OCI-LY3 (cell line): Measurements from ENCODE around the gene HTT.

ENCODE experiments used
- H2AFZ ChIP-seq: fragments of 200-600, 300-600 bp; shearing (Covaris generic); 2 replicates; pipeline ENCODE4 v1.6.0; 2014; ENCODE audit warnings: antibody characterized with exemption, low read depth, low read length
- H3K27ac ChIP-seq: fragments of 200-600, 300-600 bp; sonication (generic); 2 replicates; pipeline ENCODE4 v1.5.1; 2014; ENCODE audit warnings: mild to moderate bottlenecking, low read length, moderate library complexity, mixed read lengths
- H3K27me3 ChIP-seq: fragments of 200-600, 300-600 bp; sonication (generic); 2 replicates; pipeline ENCODE4 v1.6.1; 2014; ENCODE audit warnings: low read depth, low read length, mixed read lengths
- H3K36me3 ChIP-seq: fragments of 200-600, 300-600 bp; sonication (generic); replicated peaks from 2 replicates; pipeline ENCODE3; 2014; ENCODE audit warnings: low read depth, low read length, mixed read lengths
- H3K4me1 ChIP-seq: fragments of 300-600, 200-600 bp; sonication (generic); 2 replicates; pipeline ENCODE4 v1.6.1; 2014; ENCODE audit warnings: low read length, mixed read lengths
- H3K4me2 ChIP-seq: fragments of 200-600, 300-600 bp; sonication (generic); 2 replicates; pipeline ENCODE4 v1.6.1; 2014; ENCODE audit warnings: low read length, mixed read lengths
- H3K4me3 ChIP-seq: fragments of 300-600, 200-600 bp; sonication (generic); 2 replicates; pipeline ENCODE4 v1.5.1; 2014; ENCODE audit warnings: antibody characterized with exemption, mild to moderate bottlenecking, low read length, moderate library complexity
- H3K79me2 ChIP-seq: fragments of 300-600, 200-600 bp; shearing (Covaris generic); 2 replicates; pipeline ENCODE4 v1.6.1; 2014; ENCODE audit warnings: mild to moderate bottlenecking, low read length, mixed read lengths
- H3K9ac ChIP-seq: fragments of 300-600, 200-600 bp; shearing (Covaris generic); 2 replicates; pipeline ENCODE4 v1.6.0; 2014; ENCODE audit warnings: mild to moderate bottlenecking, low read length, moderate library complexity
- H3K9me3 ChIP-seq: fragments of 200-600, 300-600 bp; shearing (Covaris generic); 2 replicates; pipeline ENCODE4 v1.6.1; 2014; ENCODE audit warnings: low read length, mixed read lengths; ENCODE audit not compliant: insufficient read depth
- H4K20me1 ChIP-seq: fragments of 200-600, 300-600 bp; sonication (generic); 2 replicates; pipeline ENCODE4 v1.6.1; 2016; ENCODE audit warnings: low read length, mixed read lengths; ENCODE audit not compliant: insufficient read depth
- EZH2phosphoT487 ChIP-seq: fragments of 200-600 bp; shearing (Covaris generic); IDR thresholded peaks from 2 replicates; pipeline ENCODE4 v1.6.1; 2018; ENCODE audit warnings: antibody characterized with exemption, mixed run types, low read depth
- TF ChIP-seq, protein P1 (sequence below): fragments of 200-600, 300-600 bp; sonication (generic); IDR thresholded peaks from 2 replicates; pipeline ENCODE4 v1.5.1; 2014; ENCODE audit warnings: antibody characterized with exemption, low read length, low read depth

HTT gene

DNA sequence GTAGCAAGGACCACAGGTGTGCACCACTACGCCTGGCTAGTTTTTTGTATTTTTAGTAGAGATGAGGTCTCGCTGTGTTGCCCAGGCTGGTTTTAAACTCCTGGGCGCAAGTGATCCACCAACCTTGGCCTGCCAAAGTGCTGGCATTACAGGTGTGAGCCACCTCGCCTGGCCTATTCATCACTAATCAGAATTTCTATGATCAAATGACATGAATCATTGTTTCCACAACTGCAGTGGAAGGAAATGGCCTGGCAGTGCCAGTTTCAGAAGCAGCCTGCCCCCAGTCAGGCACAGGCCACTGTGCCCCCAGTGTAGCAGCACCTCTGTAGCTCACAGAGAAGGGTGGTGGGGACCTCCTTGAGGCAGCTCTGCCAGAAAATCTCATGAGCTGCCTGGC is 108.5 kb downstream of the HTT start:
- no peak overlapping the region for H2AFZ ChIP-seq
- H3K4me1 ChIP-seq = no peaks in the 10 kb centered on the region
- peaks cover 7% of the 10 kb centered on the region; the same call in 1 of the 2 replicates for H4K20me1 ChIP-seq
- H3K36me3 ChIP-seq = peaks cover 77% of the 10 kb centered on the region
- no peaks in the 10 kb centered on the region for H3K79me2 ChIP-seq
- H3K9me3 ChIP-seq = no peaks in the 10 kb centered on the region
- H3K9ac ChIP-seq = no peak overlapping the region
- no peak overlapping the region for H3K27ac ChIP-seq
- H3K4me2 ChIP-seq = no peak overlapping the region
- H3K27me3 ChIP-seq = no peaks in the 10 kb centered on the region
- no peak for TF ChIP-seq EZH2phosphoT487
- TF ChIP-seq, protein P1, sequence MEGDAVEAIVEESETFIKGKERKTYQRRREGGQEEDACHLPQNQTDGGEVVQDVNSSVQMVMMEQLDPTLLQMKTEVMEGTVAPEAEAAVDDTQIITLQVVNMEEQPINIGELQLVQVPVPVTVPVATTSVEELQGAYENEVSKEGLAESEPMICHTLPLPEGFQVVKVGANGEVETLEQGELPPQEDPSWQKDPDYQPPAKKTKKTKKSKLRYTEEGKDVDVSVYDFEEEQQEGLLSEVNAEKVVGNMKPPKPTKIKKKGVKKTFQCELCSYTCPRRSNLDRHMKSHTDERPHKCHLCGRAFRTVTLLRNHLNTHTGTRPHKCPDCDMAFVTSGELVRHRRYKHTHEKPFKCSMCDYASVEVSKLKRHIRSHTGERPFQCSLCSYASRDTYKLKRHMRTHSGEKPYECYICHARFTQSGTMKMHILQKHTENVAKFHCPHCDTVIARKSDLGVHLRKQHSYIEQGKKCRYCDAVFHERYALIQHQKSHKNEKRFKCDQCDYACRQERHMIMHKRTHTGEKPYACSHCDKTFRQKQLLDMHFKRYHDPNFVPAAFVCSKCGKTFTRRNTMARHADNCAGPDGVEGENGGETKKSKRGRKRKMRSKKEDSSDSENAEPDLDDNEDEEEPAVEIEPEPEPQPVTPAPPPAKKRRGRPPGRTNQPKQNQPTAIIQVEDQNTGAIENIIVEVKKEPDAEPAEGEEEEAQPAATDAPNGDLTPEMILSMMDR = no peak
- no peak overlapping the region for H3K4me3 ChIP-seq

DNA sequence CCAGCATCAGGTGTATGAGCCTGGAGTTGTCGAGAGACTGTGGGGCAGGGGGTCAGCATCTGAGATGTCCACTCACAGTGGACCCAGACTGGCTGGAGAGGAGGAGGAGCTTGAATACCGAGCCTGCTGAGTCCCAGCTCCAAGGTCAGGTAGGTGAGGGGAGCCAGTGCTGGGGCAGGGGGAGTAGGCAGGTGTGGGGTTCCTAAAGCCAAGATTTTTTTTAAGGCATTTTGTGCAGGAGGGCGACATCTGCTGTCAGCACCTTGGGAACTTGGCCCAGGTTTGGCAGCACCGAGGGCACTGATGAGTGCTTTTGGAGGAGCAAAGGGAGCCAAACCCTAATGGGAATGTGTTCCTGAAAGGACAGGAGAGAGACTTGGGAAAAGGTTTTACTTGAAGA is 110.2 kb downstream of the HTT start:
- peaks cover 5% of the 10 kb centered on the region; the same call in 1 of the 2 replicates for H4K20me1 ChIP-seq
- H3K79me2 ChIP-seq = no peaks in the 10 kb centered on the region
- no peak overlapping the region for H2AFZ ChIP-seq
- no peak overlapping the region for H3K4me3 ChIP-seq
- TF ChIP-seq, protein P1 = no peak
- no peak for TF ChIP-seq EZH2phosphoT487
- H3K27me3 ChIP-seq = no peaks in the 10 kb centered on the region
- no peaks in the 10 kb centered on the region for H3K4me1 ChIP-seq
- H3K27ac ChIP-seq = no peak overlapping the region
- no peak overlapping the region for H3K4me2 ChIP-seq
- H3K36me3 ChIP-seq = peaks cover 80% of the 10 kb centered on the region
- no peak overlapping the region for H3K9ac ChIP-seq
- H3K9me3 ChIP-seq = no peaks in the 10 kb centered on the region

DNA sequence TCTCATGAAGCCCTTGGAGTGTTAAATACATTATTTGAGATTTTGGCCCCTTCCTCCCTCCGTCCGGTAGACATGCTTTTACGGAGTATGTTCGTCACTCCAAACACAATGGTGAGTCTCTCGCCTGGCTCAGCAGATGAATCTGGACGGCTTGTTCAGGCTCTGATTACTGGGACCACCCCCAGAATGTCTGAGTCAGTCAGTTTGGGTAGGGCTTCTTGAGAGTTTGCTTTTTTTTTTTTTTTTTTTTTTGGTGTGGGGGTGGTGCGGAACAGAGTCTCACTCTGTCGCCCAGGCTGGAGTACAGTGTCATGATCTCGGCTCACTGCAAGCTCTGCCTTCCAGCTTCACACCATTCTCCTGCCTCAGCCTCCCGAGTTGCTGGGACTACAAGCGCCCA is 112.1 kb downstream of the HTT start:
- H3K4me1 ChIP-seq = no peaks in the 10 kb centered on the region
- H4K20me1 ChIP-seq = peaks cover 5% of the 10 kb centered on the region; the same call in 1 of the 2 replicates
- no peak overlapping the region for H3K4me2 ChIP-seq
- TF ChIP-seq EZH2phosphoT487 = no peak
- TF ChIP-seq, protein P1 = no peak
- H3K9ac ChIP-seq = no peak overlapping the region
- H2AFZ ChIP-seq = no peak overlapping the region
- no peak overlapping the region for H3K4me3 ChIP-seq
- no peaks in the 10 kb centered on the region for H3K27me3 ChIP-seq
- no peaks in the 10 kb centered on the region for H3K79me2 ChIP-seq
- H3K9me3 ChIP-seq = no peaks in the 10 kb centered on the region
- no peak overlapping the region for H3K27ac ChIP-seq
- peaks cover 85% of the 10 kb centered on the region for H3K36me3 ChIP-seq

DNA sequence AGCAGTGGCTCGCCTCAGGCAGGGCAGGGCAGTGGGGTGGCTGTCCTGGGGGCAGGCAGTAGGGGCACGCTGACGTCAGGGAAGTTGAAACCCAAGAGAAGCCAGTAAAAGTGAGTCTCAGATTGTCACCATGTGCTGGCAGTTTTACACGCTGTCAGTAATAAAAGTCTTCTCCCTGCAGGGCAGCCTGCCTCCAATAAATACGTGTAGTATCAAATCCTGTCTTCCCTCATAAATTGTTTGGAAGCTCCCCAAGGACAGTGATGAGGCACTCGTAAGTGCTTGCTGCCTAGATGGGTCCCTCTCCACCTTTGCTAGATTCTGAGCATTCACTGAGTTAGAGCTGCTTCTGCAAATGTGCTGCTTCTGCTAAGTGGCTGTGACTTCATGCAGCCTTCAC is 113.6 kb downstream of the HTT start:
- Histone ChIP-seq H3K9ac (no peak overlapping the region), H3K4me3 (no peak overlapping the region), H2AFZ (no peak overlapping the region), H3K79me2 (no peaks in the 10 kb centered on the region), H3K4me2 (no peak overlapping the region), H3K9me3 (no peaks in the 10 kb centered on the region), H3K4me1 (no peaks in the 10 kb centered on the region), H3K36me3 (peaks cover 83% of the 10 kb centered on the region), H3K27ac (no peak overlapping the region), H3K27me3 (no peaks in the 10 kb centered on the region), H4K20me1 (peaks cover 5% of the 10 kb centered on the region; the same call in 1 of the 2 replicates)
- TF ChIP-seq, protein P1 = no peak
- no peak for TF ChIP-seq EZH2phosphoT487
